HG03571 (cell line): ENCODE measurements around the gene SNRPD3.
"Not testable (repeated sequence)": the region's sequence is repeated elsewhere in the genome, so short reads cannot be mapped to it uniquely, and the experiment has no call there.

Experiments
- ATAC-seq: cut with Tn5 transposase; IDR thresholded peaks from one replicate; pipeline ENCODE4 v1.9.1; 2021; ENCODE audit not compliant: unreplicated experiment

SNRPD3 gene

GRCh38 chr22:24606340-24606739 lies 50.5 kb downstream of the SNRPD3 start:
- ATAC-seq, result not testable (repeated sequence)

GRCh38 chr22:24607429-24607983 lies 51.7 kb downstream of the SNRPD3 start:
- peak; percentile 58 for ATAC-seq

- not testable (repeated sequence) for ATAC-seq
These were observed 52.5 kb downstream of the SNRPD3 start for GRCh38 chr22:24608327-24608726.

GRCh38 chr22:24609888-24610287 lies 54.1 kb downstream of the SNRPD3 start:
- ATAC-seq, result not testable (repeated sequence)

GRCh38 chr22:24614794-24615193 lies 59.0 kb downstream of the SNRPD3 start:
- ATAC-seq, result not testable (repeated sequence)

- not testable (repeated sequence) for ATAC-seq
These were observed 65.4 kb downstream of the SNRPD3 start for GRCh38 chr22:24621244-24621643.

GRCh38 chr22:24622596-24622995 lies 66.8 kb downstream of the SNRPD3 start:
- ATAC-seq, result not testable (repeated sequence)
